HEK293 (cell line): ENCODE results near the gene DLX4.

Experiments used
- BCL11A ChIP-seq: fragments of 450-650 bp; formaldehyde crosslinking; IDR thresholded peaks from 2 replicates; pipeline ENCODE4 v1.5.1; 2016; ENCODE audit warnings: low read depth, missing biosample characterization, missing genetic modification characterization
- REPIN1 ChIP-seq: fragments of 450-650 bp; formaldehyde crosslinking; IDR thresholded peaks from 2 replicates; pipeline ENCODE4 v1.5.1; 2017; ENCODE audit warnings: missing biosample characterization, missing genetic modification characterization, low read depth
- REST ChIP-seq: fragments of 450-650 bp; formaldehyde crosslinking; IDR thresholded peaks from 2 replicates; pipeline ENCODE4 v1.5.1; 2016; ENCODE audit warnings: missing biosample characterization, missing genetic modification characterization
- ZBTB8A ChIP-seq: fragments of 450-650 bp; formaldehyde crosslinking; IDR thresholded peaks from 2 replicates; pipeline ENCODE4 v1.5.1; 2016; ENCODE audit warnings: missing biosample characterization, missing genetic modification characterization
- ZNF133 ChIP-seq: fragments of 450-650 bp; formaldehyde crosslinking; IDR thresholded peaks from 2 replicates; pipeline ENCODE4 v1.5.1; 2016; ENCODE audit warnings: missing biosample characterization, missing genetic modification characterization
- ZNF37A ChIP-seq: fragments of 450-650 bp; IDR thresholded peaks from 2 replicates; pipeline ENCODE4 v1.5.1; 2018; ENCODE audit warnings: missing biosample characterization, missing genetic modification characterization
- ZNF560 ChIP-seq: fragments of 450-650 bp; formaldehyde crosslinking; IDR thresholded peaks from 2 replicates; pipeline ENCODE4 v1.5.1; 2017; ENCODE audit warnings: missing biosample characterization, missing genetic modification characterization, borderline replicate concordance
- ZNF629 ChIP-seq: fragments of 450-650 bp; formaldehyde crosslinking; IDR thresholded peaks from 2 replicates; pipeline ENCODE4 v1.5.1; 2017; ENCODE audit warnings: missing biosample characterization, missing genetic modification characterization
- ZNF670 ChIP-seq: fragments of 450-650 bp; formaldehyde crosslinking; IDR thresholded peaks from 2 replicates; pipeline ENCODE4 v1.5.1; 2016; ENCODE audit warnings: missing biosample characterization, missing genetic modification characterization, low read depth
- ZNF707 ChIP-seq: fragments of 450-650 bp; formaldehyde crosslinking; IDR thresholded peaks from 2 replicates; pipeline ENCODE4 v1.5.1; 2016; ENCODE audit warnings: missing biosample characterization, missing genetic modification characterization
- ZNF792 ChIP-seq: fragments of 450-650 bp; formaldehyde crosslinking; IDR thresholded peaks from 2 replicates; pipeline ENCODE4 v1.5.1; 2016; ENCODE audit warnings: missing biosample characterization, missing genetic modification characterization
- TF ChIP-seq, protein P1 (sequence below): fragments of 450-650 bp; formaldehyde crosslinking; IDR thresholded peaks from 2 replicates; pipeline ENCODE4 v1.5.1; 2016; ENCODE audit warnings: missing biosample characterization, missing genetic modification characterization

DNA sequence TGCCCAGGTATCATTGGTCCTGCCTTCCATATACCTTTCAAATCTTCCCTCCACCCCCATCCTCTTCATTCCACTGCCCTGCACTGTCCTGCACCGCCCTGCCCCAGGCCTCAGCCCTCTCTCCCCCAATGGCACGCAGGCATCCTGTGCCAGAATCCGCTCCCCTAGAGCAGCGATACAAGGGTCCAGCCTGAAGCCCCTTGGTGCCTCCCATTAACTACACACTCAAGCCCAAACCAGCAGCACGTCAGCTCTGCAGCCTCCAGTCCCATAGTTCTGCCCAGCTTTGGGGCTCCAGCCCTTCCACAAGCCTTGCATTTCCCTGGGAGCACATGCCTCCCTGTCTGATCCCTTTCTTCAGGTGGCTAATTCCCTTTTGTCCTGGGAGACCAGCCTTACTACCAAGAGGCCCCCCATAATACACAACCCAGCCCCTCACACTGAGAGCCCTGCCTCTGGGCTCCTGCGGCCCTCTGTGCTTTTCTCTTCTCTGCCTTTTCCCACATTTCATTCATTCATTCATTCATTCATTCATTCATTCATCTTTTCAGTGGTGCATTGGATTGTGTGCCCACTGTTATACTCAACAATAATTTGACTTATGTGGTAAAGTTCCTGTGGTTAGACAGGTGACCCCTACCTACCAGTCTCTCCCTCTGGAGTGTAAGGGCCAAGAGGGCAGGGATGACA lies 52.8 kb downstream of the DLX4 start:
- TF ChIP-seq, protein P1, sequence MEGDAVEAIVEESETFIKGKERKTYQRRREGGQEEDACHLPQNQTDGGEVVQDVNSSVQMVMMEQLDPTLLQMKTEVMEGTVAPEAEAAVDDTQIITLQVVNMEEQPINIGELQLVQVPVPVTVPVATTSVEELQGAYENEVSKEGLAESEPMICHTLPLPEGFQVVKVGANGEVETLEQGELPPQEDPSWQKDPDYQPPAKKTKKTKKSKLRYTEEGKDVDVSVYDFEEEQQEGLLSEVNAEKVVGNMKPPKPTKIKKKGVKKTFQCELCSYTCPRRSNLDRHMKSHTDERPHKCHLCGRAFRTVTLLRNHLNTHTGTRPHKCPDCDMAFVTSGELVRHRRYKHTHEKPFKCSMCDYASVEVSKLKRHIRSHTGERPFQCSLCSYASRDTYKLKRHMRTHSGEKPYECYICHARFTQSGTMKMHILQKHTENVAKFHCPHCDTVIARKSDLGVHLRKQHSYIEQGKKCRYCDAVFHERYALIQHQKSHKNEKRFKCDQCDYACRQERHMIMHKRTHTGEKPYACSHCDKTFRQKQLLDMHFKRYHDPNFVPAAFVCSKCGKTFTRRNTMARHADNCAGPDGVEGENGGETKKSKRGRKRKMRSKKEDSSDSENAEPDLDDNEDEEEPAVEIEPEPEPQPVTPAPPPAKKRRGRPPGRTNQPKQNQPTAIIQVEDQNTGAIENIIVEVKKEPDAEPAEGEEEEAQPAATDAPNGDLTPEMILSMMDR (tag by site-specific recombination): no peak
- no peak for TF ChIP-seq ZNF670
- no peak for TF ChIP-seq ZNF37A (tag by site-specific recombination)
- no peak for TF ChIP-seq ZNF792 (tag by site-specific recombination)
- TF ChIP-seq ZBTB8A: no peak
- TF ChIP-seq REST (tag by site-specific recombination): no peak
- no peak for TF ChIP-seq ZNF707 (tag by site-specific recombination)
- no peak for TF ChIP-seq BCL11A (tag by site-specific recombination)
- no peak for TF ChIP-seq ZNF133
- no peak for TF ChIP-seq ZNF629 (tag by site-specific recombination)
- no peak for TF ChIP-seq ZNF560 (tag by site-specific recombination)
- TF ChIP-seq REPIN1 (tag by site-specific recombination): no peak
